IPS DF 4.7 (cell line): ENCODE results near the gene BATF2.
"Not testable (repeated sequence)": the region's sequence is repeated elsewhere in the genome, so short reads cannot be mapped to it uniquely, and the experiment has no call there.

Experiments
- DNase-seq: peaks from one replicate; pipeline ENCODE4 v3.0.0-alpha.2; 2013; ENCODE audit warnings: low spot score; ENCODE audit errors: extremely low read depth

The BATF2 gene, protein sequence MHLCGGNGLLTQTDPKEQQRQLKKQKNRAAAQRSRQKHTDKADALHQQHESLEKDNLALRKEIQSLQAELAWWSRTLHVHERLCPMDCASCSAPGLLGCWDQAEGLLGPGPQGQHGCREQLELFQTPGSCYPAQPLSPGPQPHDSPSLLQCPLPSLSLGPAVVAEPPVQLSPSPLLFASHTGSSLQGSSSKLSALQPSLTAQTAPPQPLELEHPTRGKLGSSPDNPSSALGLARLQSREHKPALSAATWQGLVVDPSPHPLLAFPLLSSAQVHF

DNA sequence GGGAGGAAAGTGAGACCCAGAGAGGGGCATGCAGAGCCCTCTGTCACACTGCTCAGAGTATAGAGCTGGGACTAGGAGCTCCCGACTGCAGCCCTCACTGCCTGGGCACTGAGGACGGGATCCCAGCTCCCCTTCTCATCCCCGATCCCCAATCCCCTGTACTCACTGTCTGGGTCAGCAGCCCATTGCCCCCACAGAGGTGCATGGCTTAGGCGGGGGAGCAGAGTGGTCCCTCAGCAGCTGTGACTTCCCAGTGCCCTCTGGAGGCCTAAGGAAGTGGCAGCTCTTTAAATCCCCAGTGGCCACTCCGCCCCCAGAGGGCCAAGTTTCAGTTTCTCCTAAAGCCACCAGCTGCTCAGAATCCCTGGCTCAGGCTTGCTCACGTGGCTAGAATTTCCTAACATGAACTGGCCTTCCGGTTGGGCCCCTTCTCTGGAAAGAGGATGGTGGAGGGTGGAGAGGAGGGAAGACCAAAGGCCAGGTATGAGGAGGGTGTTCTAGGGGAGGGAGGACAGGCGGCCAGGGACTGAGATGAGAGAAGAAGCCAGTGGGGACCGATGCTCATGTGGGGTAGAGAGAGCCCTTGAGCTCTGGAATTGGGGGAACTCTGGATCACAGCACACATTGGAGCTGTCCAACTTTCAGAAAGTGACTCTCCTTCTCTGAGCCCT lies at the start of gene BATF2:
Gene BATF2, minus strand, starts transcription at position 262 of the 671 bp plus-strand sequence. Its CDS starts 57 bp downstream, at position 205.
- DNase-seq, result peak; percentile 64

DNA sequence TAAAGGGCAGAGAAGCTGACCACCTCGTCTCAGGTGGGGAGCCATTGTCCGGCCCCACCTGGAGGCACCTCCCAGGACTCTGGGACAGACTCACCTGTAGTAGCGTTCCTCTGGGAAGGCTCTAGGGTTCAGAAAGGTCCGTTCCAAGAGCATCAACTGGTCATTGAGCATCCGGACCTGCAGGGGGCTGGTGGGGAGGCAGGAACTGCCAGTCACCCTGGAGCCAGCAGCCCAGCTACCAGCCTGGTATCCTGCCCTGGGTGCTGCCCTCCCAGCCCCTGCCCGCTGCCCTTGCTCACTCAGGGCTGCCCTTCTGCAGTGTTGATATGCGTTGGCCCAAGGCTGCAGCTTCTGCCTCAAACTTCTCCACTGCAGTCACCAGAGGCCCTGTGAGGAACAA lies 49.0 kb upstream of the BATF2 start:
- DNase-seq, result no peak

DNA sequence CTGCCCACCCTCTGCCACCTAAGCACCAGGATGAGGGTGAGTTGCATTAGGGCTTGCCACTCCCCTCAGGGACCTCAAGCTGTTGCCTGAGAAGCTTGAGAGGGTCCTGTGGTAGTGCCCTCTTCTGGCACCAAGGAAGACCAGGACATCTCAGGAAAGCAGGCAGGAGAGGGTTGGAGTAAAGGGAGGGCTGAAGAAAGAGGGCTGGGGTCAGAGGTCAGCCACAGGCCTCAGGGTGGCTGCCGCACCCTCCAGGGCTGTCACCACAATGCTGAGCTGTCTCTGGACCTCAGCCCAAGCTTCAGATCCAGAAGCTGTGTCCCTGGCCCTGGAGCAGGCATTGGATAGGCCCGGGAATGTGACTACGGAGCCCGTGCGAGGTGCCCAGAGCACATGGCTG lies 48.3 kb upstream of the BATF2 start:
- no peak for DNase-seq

GRCh38 chr11:65043881-65044501 lies 47.2 kb upstream of the BATF2 start:
- no peak for DNase-seq

DNA sequence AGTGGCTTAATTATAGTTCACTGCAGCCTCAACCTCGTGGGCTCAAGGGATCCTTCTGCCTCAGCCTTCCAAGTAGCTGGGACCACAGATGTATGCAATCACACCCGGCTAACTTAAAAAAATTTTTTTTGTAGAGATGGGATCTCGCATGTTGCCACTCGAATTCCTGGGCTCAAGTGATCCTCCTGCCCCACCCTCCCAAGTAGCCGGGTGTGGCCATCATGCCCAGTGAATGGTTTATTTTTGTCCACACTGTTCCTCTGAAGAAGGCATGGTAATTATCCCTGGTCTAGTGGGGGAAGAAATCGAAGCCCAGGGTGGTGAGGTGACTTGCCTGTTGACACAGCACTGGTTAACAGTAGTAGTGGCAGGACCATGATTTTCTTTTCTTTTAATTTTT lies 46.1 kb upstream of the BATF2 start:
- no peak for DNase-seq

DNA sequence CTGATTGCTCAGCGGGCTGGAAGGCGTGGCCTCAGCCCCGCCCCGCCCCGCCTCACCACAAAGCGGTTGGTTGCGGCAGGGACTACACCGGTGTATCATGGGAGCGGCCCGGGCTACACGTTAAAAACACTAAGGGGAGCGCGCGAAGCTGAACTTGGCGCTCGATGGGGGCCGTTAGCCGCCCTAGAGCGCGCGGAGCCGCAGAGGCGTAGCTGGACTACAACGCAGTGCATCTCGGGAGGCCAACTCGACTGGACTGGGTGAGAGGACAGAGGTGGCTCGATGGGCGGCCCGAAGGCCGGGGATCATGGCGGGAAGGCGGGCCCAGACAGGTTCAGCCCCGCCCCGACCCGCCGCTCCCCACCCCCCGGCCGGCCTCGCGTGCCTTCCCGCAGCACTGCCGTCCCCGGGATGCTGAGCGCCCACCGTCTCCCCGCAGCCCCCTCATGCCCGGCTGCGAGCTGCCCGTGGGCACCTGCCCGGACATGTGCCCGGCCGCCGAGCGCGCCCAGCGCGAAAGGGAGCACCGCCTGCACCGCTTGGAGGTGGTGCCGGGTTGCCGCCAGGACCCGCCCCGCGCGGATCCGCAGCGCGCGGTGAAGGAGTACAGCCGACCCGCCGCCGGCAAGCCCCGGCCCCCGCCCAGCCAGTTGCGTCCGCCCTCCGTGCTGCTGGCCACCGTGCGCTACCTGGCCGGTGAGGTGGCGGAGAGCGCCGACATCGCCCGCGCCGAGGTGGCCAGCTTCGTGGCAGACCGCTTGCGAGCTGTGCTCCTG lies 44.3 kb upstream of the BATF2 start, which contains the start of gene SAC3D1:
Gene SAC3D1, plus strand, starts transcription at position 364 of the 776 bp plus-strand sequence. Its CDS starts 83 bp downstream, at position 447.
- DNase-seq, result peak; percentile 80

GRCh38 chr11:65040520-65040846 lies 43.7 kb upstream of the BATF2 start:
- no peak for DNase-seq

- DNase-seq, result no peak
These were observed 40.2 kb upstream of the BATF2 start for GRCh38 chr11:65036931-65037330.

- DNase-seq, result no peak
These were observed 38.8 kb upstream of the BATF2 start for GRCh38 chr11:65035579-65035978.

- DNase-seq, result no peak
These were observed 37.7 kb upstream of the BATF2 start for GRCh38 chr11:65034423-65034822.

- no peak for DNase-seq
These were observed 35.4 kb upstream of the BATF2 start for GRCh38 chr11:65032216-65032615.

GRCh38 chr11:65027213-65028067 lies 30.7 kb upstream of the BATF2 start, which contains the start of gene SNX15:
SNX15 (plus strand) TSS chr11:65027439; CDS start chr11:65027538, 99 bp downstream.
- peak; percentile 80 for DNase-seq

GRCh38 chr11:65026810-65027209 lies 30.0 kb upstream of the BATF2 start:
- no peak for DNase-seq

DNA sequence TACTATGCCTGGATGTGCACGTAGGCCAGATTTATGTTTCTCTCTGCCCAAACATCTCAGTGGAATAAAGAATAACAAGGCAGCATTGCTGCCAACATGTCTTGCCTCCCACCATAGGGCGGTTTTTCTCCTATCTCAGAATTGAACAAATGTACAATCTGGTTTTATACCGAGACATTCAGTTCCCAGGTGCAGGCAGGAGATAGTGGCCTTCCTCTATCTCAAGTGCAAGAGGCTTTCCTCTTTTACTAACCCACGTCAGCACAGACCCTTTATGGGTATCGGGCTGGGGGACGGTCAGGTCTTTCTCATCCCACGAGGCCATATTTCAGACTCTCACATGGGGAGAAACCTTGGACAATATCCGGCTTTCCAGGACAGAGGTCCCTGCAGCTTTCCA lies 26.7 kb upstream of the BATF2 start:
- not testable (repeated sequence) for DNase-seq

GRCh38 chr11:65021509-65021908 lies 24.7 kb upstream of the BATF2 start:
- DNase-seq, result no peak

GRCh38 chr11:65021003-65021402 lies 24.2 kb upstream of the BATF2 start:
- no peak for DNase-seq

DNA sequence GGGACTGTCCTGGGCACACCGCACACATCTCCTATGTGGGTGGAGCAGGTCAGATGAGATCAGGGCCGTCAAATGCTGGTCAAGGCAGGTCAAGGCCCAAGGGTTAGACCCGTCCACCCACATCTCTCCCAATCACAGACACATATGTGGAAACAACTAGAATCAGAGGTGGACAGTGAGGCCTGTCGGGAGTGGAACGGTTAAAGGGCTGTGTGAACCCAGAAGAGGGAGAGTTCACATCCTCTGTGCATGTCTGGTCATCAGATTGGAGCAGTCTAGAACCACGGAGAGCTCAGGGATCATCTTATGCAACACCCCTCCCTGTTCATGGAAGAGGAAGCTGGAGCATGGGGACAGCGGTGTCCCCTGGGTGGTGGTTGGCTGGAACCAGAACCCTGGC lies 23.1 kb upstream of the BATF2 start:
- DNase-seq, result no peak

GRCh38 chr11:65017937-65018336 lies 21.2 kb upstream of the BATF2 start:
- no peak for DNase-seq

GRCh38 chr11:65016705-65017104 lies 19.9 kb upstream of the BATF2 start:
- DNase-seq, result no peak

DNA sequence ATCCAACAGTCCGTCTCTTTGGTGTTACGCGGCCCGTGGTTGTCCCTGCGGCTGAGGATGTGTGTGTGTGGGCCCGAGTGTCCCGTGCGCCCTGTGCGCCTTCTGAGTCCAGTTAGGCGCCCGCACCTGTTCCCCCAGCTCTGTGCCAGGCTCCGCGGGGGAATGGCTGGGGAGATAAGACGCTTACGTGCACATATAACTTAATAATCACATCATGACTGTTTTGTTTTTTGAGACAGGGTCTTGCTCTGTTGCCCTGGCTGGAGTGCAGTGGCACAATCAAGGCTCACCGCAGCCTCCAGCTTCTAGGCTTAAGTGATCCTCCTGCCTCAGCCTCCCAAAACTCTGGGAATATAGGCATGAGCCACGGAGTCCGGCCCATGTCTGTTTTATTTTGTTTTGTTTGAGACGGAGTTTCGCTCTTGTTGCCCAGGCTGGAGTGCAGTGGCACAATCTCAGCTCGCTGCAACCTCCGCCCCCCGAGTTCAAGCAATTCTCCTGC lies 18.0 kb upstream of the BATF2 start:
- DNase-seq, result no peak
